Measurements from ENCODE around the gene EXOG.
"Not testable (repeated sequence)": the region's sequence is repeated elsewhere in the genome, so short reads cannot be mapped to it uniquely, and the experiment has no call there.

EXOG gene

DNA sequence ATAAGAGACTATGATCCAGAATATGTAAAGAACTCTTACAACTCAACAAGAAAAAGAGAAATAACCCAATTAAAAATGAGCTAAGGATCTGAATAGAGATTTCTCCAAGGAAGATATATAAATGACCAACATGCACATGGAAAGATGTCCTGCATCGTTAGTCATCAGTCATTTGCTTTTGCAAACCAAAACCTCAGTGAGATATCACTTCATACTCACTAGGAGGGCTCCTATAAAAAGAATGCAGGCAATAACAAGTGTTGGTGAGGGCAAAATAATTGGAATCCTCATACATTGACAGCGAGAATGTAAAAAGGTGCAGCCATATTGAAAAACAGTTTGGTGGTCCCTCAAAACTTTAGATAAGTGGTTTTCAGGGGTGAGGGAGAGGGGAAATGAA is 56.9 kb downstream of the EXOG start:
- DNase-seq: no peak
- intact Hi-C loops (cut with DNase I): no loop called here

GRCh38 chr3:38554127-38554827 is 58.1 kb downstream of the EXOG start:
- intact Hi-C loops (cut with DNase I): no loop called here
- peak in 3 of 42 donors; percentile 4 to 17 (median 12) for DNase-seq

DNA sequence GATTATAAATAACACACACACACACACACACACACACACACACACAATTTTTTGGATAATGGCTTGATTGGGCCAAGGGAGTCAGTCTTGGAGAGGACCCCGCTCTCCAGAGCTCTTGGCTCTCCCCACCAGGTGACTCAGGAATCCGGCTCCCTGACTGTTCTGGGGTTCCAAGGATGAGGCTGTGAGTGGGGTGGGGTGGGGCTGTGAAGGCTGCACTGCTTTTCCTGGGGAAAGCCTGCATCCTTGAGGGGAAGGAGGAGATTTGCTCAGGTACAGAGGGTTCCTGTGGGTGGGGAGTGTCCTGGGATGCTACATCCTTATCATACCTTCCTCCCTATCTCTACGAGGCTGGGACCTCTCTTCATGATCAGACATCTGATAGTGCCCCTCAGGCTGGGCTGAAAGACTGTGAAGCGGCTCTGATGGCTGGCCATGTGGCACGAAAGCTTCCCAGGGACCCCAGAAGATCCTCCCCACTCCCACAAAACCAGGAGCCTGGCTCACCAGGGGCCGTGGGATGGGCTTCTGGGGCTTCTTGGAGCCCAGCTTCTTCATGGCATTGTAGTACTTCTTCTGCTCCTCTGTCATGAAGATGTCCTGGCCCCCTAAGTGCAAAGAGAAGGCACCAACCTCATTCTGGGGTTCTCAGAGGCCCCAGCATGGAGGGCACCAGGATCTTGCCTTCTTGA is 59.2 kb downstream of the EXOG start:
- intact Hi-C loops (cut with DNase I): no loop called here
- peak in 6 of 42 donors; percentile 3 to 8 (median 5) for DNase-seq

DNA sequence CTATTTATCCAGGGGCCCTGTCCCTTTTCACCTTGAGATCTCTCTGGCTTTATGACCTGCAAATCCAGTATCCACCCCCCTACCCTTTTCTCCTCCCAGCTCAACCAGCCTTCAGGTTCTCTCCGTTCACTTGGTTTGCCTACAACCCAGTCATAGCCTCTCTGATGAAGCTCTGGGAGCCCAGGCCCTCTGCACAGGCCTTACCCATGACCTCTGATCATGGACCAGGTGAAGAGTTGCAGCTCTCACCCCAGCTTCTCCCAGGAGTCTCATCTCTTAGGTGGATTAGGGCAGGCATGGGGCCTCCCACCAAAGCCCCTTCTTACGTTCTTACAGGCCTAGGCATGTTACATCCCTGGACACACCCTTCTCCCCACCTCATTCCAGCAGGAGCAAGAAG is 59.8 kb downstream of the EXOG start:
- intact Hi-C loops (cut with DNase I): no loop called here
- peak in 4 of 42 donors; percentile 3 to 24 (median 4) for DNase-seq

DNA sequence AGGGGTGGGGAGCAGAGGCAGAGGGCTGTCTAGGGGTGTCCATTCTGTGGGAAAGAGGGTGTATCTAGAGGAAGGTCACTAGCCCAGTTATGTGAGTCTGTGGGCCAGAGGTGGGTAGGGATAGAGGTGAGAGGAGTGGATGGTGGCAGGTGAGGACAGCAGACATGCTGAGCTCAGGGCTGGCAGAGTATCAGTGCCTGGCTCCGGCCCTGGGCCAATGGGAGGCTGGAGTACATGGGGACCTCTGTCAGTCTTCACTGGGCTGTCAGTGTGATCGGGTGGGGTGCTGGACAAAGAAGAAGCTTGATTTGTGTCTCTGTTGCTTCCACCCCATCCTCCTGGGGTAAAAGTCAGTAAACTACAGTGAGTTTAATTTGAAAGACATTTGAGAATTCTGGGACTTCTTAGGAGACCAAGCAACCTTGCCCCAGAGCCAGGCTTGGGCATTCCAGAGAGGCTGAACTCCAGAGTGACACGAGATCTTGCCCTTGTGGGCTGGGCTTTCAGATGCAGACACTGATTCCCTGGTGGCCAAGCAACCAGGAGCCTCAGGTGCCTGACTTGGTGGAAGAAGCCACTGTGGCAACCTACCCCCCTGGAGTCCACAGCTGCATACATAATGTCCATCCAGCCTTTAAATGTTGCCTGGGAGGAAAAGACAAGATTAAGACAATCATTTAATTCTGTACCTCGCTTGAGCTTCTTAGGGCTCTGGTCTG is 60.7 kb downstream of the EXOG start:
- intact Hi-C loops (cut with DNase I): no loop called here
- peak in 6 of 42 donors; percentile 2 to 23 (median 15) for DNase-seq

DNA sequence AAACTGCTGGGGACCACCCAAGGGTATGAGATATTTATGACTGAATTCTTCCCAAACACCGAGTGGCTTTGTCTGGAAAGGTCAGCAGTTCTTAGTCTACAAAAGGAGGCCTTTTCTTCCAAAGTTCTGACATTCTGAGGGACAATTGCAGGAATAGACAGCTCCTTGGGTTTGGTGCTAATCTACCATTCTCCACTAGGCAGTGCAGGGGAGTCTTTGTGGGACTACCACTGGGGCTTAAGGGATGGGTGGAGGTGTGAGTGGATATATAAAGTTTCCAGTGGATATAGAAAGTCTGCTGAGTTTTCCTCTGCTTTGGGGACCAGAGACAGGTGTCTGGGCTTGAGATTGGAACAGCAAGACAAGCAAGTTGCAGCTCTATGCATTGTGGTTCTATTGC is 62.7 kb downstream of the EXOG start:
- peak in 2 of 42 donors; percentile 1 to 6 for DNase-seq
- intact Hi-C loops (cut with DNase I): no loop called here

GRCh38 chr3:38560284-38560683 is 64.1 kb downstream of the EXOG start:
- DNase-seq: peak in 3 of 42 donors; percentile 6 to 14 (median 7)
- intact Hi-C loops (cut with DNase I): no loop called here

DNA sequence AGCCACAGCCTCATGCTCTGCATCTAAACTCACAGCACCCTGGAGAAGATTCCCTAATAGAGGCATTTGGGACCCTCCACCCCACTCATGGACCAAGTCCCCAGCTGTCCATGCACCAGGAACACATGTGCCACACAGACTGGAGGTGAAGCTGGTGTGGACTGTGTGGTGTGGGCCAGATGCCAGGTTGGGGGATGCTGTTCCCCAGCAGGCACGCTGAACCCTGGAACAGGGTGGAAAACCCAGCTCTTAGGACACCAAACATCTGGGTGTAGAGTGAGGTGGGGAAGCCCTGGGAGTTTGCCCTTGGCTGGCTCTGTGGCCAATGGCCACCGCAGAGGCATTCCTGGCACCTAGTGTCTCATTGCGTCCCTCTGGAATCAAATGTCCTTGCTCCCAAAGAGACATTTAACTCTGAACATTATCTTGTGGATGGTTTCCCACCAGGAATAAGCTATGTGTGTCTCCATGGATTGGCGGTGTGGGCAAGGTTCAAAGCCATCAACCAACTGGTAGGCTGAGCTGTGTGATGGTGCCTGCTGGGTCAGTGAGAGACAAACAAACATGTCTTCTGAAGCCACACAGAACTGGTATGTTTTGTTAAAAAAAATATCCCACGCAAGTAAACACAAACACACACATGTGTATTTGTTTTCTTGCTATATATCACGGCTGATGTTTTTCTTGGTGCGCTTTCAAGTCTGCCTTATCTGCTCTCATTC is 65.0 kb downstream of the EXOG start:
- intact Hi-C loops (cut with DNase I): no loop called here
- DNase-seq: peak in 7 of 42 donors; percentile 1 to 8 (median 3)

- intact Hi-C loops (cut with DNase I): no loop called here
These were observed 65.8 kb downstream of the EXOG start for GRCh38 chr3:38561746-38562466.

DNA sequence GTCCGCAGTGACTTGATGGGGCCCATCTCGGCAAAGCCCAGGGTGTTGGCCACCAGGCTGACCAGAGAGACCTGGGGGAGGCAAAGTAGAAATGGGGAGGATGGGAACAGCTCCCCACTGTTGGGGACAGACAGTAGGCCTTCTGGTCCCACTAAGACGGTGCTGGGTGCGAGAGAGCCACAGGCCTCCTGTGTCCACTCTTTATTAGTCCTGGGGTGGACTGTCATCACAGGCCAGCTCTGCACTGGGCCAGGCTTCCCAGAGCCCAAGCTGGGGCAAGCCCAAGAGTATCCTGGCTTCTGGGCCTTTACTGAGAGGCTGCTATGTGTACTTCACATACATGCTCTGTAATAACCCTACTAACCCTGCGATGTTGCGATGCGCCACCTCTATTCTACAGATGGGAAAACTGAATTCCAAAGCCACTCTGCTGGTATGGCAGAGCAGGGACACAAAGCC is 66.4 kb downstream of the EXOG start:
- intact Hi-C loops (cut with DNase I): no loop called here
- DNase-seq: peak in 5 of 42 donors; percentile 3 to 15 (median 3)

More at GRCh38 chr3:38561746-38562466, 65.8 kb downstream of the EXOG start:
- DNase-seq: peak in 8 of 42 donors; percentile 3 to 15 (median 6)

- intact Hi-C loops (cut with DNase I): no loop called here
- peak in 9 of 42 donors; percentile 1 to 29 (median 6) for DNase-seq
These were observed 67.1 kb downstream of the EXOG start for GRCh38 chr3:38563070-38563885.

GRCh38 chr3:38563886-38564270 is 67.7 kb downstream of the EXOG start:
- intact Hi-C loops (cut with DNase I): no loop called here
- DNase-seq: peak in 5 of 42 donors; percentile 1 to 18 (median 3)

GRCh38 chr3:38564631-38565338 is 68.6 kb downstream of the EXOG start:
- intact Hi-C loops (cut with DNase I): no loop called here
- peak in 8 of 42 donors; percentile 2 to 21 (median 4) for DNase-seq

GRCh38 chr3:38565339-38566214 is 69.4 kb downstream of the EXOG start:
- peak in 5 of 42 donors; percentile 2 to 17 (median 8) for DNase-seq

GRCh38 chr3:38566215-38566528 is 70.0 kb downstream of the EXOG start:
- intact Hi-C loops (cut with DNase I): no loop called here
- DNase-seq: peak in 6 of 42 donors; percentile 8 to 23 (median 10)

More at GRCh38 chr3:38565339-38566214, 69.4 kb downstream of the EXOG start:
- intact Hi-C loops (cut with DNase I): no loop called here

DNA sequence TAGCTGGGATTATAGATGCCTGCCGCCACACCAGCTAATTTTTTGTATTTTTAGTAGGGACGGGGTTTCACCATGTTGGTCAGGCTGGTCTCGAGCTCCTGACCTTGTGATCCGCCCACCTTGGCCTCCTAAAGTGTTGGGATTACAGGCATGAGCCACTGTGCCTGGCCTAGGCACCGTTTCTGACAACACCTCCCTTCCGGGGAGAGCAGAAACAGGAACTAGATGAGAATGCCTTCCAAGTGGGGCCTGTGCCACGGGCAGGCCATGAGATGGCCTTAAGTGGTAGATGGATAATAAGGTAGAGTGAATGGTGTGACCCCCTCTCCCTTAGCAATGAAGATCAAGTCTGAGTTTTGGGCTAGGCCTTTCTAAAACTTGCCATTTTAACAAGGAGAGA is 70.7 kb downstream of the EXOG start:
- intact Hi-C loops (cut with DNase I): not testable (repeated sequence)
- DNase-seq: peak in 6 of 42 donors; percentile 3 to 14 (median 6)
